Activated gamma-delta T cell treated with Interleukin-2 at 50 U/mL for 16 hours (primary cell): ENCODE results near the gene OCA2.
"Not testable (repeated sequence)": the region's sequence is repeated elsewhere in the genome, so short reads cannot be mapped to it uniquely, and the experiment has no call there.

Source experiments
- DNase-seq: peaks from one replicate; pipeline ENCODE4 v3.0.0-alpha.2; 2020

The OCA2 gene

DNA sequence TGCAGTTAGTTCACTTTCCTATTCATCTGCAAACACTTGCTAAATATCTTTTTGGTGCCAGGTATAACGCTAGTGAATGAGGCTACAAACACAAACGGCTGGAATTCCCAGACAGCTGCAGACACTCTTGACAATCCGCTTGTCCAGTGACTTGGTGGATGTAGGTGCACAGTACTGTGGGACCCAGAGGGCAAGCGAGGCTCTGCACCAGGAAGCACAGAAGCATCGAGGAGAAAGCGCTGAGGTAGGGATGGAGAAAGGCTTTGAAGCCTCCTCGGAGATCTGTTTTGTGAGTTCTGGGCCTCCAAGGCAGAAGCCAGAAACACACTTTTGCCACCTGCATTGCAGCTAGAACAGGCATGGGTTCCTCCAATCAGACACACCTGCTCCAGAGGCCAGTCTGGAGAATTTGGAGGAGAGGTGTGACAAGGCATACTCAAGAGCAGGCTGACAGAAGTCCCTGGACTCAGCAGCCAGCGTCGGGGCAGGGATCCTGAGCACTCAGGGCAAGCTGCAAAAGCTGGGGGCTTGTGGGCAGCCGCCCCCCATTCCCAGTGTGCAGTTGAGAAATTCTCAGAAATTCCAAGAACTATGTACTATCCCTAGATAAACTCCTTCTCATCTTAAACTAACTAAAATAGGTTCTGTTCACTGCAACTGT, 232.5 kb downstream of the OCA2 start:
- no peak for DNase-seq

DNA sequence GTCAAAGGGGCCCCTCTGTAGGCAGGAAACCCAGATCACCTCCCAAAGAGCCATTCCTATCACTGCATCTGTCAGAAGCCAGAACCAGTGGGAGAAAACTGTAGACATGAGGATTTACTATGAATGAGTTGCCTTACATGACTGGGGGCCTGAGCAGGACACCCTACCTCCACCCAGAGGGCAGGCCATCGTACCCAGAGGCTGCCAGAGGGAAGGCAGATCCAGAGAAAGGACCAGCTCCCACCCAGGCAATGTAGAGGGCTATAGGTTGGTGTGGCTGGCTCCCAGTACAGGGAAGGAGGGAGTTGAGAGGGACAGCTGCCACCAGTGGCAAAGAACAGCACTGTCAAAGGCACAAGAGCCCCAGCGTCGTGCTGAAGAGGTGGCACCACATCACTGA, 233.2 kb downstream of the OCA2 start:
- DNase-seq = no peak

DNA sequence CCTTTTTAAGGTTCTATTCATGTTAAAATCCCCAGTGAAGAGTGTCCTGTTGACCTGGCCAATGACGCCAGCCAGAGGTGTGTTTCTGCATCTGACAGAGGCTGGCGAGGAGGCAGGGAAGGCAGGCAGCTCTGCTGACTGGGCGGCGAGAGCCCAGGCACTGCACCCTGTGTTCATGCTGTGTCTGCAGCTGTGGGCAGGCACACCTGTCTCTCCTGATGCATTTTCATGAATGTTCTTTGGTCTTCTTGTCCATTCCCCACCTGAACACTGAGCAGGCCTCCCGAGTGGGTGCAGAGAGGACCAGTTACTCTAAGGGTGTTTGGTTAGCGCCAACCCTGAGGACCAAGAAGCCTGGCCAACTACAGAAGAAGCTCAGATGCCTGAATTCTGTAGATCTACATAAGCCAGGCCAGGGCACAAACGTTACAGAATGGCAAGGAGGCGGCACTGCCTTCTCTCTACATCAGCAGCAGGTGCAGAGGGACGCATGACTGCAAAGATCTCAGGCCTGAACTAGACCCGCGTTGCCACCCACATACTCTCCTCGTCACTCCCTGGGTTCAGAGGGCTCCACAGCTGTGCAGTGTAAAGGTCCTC, 233.7 kb downstream of the OCA2 start:
- DNase-seq = no peak

DNA sequence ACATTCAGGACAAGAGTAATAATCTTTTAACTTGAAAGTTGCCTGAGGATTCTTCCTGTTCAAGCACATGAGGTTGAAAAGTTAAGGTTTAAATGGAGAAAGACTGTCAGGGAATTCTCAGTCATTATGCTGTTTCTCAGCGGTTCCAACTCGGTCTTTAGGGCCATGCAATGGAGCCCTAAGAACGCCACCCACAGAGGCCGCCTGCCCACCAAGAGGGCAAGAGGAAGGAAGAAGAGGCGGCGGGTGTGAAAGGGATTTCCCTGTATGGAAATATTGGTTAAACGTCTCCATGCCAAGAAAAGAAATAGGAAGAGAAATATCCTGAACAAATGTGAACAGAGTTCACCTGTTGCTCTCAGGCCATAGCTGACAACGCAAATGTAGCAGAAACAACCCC, 234.4 kb downstream of the OCA2 start:
- DNase-seq = no peak

DNA sequence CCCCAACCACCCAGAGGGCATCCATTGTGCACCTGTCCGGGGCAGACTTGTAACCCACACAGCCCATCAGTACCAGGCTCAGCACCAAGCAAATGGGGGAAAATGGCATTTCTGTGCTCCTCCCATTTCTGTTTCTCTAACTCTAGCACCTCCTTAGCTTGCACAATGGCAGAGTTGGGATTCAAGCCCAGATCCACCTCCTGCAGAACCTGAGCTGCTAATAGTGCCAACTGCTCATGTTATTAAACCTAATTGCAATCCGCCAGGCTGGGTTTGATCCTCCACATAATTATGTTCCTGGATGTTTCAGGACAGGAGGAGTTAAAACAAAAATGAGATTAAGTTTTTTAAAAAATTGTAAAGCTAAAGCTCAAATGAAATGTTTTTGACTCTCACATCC, 235.0 kb downstream of the OCA2 start:
- DNase-seq = no peak

DNA sequence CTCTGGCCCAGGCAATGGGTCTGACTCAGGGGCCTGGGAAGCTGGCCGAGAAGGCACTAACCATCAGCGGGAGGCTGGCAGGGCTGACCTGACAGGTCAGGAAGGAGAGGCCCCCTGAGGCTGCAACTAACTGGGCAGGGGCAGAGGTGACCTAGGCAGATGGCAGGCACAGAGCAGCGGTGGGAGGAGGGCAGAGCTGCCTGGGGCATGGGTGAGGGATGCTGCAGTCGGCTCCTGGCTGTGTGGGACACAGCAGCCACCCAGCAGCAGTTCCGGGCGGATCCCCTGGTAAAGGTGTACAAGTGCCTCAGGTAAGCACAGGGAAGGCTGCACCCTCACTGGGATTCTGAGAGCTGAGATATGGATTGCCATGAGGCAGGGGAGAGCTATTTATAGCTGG, 236.1 kb downstream of the OCA2 start:
- DNase-seq = no peak

DNA sequence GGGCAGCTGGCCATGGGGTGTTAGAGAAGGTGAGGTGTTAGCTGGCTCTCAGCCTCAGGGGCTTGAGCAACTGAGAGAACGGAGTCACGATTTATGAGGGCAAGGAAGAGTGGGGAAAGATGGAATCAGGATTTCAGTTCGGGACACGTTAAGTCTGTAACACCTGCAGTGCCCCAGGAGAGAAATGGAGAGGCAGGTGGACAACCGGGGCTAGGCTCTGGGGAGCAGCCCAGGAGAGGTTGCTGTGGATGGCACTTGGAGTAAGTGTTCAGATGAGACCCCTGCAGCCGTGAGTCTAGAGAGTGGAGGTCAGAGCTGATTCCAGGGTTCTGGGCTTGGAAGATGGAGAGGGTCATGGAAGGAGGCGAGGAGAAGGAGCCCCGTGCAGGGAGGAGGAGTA, 237.9 kb downstream of the OCA2 start:
- DNase-seq = no peak

DNA sequence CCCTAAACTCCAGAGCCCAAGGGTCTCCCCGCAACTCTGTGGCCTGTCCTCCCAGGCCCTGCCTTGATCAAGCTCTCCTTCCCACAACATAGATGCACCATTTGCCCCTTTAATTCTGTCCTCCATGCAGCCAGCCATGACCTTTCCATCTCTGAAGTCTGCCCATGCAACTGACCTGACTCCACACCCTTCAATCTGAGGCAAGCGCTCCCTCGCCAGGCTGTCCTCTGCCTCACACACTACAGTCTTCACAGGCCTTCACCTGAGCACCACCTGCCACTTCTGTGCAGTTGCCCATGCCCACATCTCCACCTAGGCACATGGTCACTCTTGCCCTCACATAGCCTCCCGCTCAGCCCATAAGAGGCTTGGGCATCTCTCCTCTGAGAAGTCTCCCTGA, 244.0 kb downstream of the OCA2 start:
- DNase-seq = no peak

DNA sequence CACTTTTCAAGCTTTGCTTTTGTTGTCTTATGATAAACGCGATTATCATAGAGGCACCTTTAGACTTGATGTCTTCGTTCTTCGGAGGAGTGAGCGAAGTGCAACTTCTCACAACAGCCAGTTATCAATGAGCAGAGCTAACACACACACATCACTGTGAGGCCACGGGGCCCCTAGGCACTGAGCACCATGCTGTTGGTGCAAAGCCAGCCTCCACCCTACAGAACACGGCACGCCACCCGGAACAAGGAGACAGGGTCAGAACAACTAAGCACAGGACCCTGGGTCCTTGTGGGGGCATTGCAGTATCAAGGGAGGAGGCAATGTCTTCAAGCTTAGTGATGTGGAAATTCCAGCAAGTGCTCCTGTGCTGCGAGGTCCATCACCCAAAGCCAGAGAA, 244.5 kb downstream of the OCA2 start:
- no peak for DNase-seq

DNA sequence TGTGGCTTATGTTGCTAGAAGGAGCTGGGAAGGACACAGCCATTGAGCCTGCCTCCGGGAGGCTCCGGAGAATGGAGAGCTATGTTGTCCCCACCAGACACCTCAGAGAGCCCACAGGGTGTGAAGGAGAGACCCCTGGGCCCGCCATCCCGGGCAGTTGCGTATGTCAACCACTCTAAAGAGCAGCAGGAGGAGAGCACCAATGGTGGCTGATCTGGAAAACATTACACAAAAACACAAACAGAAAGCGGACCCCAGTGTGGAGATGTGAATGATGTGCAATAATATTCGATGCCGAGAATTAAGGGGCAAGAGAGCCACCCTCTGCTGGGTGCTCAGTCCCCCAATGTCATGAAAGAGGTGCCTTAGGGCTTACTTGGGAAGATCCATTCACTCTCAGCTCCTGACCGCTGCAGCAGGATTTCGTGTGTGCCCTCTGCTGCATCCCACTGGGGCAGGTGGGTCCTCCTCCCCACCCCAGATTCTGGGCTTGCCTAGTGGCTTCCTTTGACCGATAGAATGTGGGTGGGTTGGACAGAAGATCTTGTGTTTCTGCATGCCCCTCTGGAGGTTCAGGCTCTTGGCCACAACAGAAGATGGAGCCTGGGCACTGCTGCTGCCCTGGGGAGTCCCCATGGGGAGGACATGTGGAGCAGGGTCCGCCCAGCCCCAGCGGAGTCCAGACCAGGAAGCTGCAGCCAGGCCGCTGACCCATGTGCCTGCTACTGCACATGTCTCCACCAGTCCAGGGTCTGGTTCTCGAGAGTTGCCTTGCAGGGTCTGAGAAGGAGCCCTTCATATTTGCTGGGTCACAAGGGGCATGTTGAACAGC, 245.3 kb downstream of the OCA2 start:
- no peak for DNase-seq

DNA sequence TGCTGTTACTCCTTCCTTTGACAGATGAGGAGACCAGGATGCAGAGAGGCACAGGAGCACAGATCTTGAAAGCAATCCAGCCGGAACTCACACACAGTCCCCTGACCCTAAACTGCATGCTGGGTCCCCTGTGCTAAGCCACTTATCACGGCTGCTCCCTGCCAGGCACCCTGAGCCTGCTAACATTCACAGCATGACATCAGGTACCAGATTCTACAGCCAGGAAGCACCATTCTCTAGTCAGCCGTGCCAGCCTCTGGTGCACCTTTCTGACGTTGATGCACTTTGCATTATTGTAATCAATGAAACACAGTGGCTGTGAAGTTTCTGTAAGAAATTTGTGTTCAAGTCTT, 247.3 kb downstream of the OCA2 start:
- no peak for DNase-seq

DNA sequence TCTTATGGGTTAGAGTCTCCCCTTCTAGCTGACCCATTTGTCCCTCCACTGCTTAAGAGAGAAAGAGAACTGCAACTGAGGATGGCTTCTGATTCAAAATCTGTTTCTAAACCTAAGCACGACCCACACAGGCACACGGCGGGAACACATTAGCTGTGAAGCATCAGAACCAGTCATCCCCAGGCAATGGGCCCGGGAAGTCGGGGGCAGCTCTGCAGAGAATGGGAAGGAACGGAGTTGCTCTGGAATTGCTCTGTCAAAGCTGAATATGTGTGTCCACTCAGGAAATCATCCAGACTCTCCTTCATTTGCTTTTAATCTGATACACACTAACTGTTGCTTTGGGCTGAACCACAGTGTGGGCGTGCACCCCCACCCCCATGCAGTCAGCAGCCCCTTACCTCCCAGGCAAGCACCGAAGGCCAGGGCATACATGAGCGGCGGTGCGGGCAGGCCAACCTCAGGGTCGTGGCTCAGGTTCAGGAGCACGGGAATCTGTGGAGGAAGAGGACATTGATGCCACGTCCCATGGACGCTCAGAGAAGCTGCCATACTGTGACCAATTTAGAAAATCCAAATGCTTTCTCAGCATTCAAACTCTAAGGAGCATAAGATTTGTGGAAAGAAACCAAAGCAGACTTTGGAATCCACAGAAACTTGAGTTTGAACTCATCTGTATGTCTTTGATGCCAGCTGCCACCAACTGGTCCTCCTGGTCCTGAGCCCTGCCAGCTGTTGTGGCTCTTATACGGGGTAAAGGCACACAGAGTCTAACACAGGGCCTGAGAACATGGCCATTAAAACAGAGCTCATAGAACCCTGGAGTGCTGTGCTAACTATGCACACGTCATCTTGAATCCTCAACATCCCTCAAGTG, 247.9 kb downstream of the OCA2 start:
- no peak for DNase-seq

DNA sequence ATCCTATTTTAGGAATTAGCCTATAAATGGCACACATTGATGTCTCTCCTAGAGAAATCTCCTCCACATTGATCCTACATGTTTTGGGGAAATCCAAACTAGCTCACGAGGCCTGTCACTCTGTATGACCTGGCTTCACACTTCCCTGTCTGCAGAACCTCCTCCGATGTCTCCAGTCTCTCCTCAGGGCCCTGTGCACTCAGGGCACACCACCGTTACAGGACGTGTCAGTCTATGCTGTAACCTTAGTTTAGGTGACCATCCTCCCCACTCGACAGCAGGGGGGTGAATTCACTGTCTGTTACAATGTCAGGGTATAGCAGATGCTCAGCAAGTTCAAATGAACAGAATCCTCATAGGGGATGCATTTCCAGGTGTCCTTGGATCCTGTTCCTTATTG, 249.1 kb downstream of the OCA2 start:
- no peak for DNase-seq

DNA sequence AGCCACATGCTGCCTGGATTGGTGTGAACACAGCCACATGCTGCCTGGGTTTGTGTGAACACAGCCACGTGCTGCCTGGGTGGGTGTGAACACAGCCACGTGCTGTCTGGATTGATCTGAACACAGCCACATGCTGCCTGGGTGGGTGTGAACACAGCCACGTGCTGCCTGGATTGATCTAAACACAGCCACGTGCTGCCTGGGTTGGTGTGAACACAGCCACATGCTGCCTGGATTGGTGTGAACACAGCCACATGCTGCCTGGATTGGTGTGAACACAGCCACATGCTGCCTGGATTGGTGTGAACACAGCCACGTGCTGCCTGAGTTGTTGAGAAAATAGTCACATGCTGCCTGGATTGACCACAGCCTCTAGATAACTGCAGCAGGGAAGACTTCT, 250.2 kb downstream of the OCA2 start:
- not testable (repeated sequence) for DNase-seq

DNA sequence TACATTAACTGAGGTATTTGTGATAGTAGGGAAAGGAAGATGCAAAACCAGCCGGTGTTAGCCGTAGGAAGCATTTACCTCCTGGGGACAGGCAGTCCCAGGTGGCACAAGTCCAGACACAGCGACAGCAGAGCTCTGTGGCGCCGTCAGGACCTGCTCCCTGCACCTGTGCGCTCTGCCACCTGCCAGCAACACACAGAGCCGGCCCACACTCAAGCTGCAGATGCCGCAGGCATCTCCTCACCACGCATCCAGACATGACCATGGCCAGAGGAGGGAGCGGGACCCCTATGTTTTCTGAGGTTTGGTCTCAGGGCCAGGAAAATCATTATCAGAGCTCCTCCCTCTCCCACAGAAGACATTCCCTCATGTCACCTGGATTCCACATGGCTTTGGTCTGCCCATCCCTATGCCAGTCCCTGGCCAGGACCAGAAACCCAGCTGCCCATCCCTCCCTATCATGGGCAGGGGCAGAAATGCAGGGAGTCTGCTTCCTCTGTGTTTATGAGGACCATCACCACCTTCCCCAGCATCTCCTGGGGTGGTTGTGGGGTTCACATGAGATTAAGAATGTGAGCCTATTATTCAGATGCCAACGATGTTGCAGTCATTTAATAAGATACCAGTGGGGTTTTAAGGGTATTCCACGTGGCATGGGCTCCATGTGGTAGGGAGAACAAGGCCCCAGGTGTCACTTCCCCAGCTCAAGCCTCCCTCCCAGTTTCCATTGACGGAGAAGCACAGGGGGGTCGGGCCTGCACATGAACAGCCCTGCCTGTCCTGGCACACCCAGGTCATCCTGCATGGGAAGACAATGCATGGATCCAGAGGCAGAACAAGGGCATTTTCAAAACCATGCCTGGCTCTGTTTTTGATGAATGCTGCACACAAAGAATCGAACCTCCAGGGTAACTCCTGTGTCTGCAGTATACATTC, 251.1 kb downstream of the OCA2 start:
- no peak for DNase-seq

DNA sequence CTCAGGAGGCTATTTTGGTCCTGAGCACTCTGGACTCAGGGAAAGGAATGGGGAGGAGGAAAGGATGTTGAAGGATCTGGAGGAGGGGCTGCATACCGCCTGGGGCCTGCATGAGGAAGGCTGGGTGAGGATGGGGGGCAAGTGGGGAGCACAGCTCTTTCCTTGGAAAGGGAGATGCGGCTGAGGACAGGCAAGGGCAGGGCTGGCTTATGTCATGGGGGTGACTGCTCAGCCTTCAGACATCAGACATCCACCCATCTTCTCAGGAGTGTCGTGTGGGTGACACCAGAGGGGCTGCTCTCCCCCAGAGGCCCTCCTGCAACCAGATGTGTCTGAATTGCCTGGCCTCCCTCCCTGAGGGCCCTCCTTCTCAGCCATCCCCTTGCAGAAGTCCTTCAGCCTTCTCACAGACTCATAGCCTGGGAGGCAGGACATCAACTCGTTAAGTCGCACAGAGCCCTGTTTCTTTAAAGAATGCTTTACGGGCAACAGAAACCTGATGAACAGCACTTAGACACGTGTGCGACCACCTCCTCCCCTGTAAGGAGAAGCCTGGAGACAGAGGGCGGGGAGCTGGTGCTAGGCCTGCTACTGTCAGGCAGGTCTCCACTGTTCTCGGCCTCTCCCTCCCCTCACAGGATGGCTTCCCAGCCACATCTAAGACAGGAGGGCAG, 252.3 kb downstream of the OCA2 start:
- DNase-seq = no peak

DNA sequence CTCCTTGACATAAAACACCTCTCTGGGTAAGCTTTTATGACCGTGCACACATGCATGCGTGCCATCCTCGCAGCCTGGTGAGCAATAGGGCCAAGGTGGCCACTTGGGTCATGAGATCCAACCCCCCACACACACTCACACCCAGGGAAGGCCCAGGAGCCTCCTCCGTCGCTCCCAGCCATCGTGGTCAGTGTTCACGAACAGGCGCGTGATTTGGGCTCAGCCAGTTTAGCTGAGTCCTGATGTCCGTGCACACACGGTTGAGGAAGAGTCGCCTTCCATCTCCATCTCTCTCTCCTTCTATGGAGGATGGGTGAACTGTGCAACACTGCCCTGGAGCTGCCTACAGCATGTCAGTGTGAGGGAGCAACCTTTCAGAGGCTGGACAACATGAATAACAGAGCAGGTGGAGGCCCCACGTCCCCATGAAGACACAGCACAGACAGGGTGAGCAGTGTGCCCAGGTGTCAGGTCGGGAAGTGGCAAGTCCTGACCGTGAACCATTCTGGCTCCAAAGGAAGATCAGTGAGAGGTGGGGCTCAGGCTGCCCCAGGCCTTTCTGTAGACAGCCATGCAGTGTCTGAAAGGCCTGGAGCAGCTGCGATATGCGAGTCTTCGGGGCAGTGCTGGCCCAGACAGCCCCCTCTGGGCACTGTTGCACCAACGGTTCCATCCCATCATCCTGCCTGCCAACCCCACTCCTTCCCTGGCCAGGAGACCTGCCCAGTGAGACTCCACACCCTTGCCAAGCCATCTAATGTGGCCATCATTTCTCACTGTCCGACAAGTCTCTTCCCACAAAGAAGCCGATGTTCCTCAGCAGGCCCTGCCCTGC, 253.4 kb downstream of the OCA2 start:
- DNase-seq = no peak

DNA sequence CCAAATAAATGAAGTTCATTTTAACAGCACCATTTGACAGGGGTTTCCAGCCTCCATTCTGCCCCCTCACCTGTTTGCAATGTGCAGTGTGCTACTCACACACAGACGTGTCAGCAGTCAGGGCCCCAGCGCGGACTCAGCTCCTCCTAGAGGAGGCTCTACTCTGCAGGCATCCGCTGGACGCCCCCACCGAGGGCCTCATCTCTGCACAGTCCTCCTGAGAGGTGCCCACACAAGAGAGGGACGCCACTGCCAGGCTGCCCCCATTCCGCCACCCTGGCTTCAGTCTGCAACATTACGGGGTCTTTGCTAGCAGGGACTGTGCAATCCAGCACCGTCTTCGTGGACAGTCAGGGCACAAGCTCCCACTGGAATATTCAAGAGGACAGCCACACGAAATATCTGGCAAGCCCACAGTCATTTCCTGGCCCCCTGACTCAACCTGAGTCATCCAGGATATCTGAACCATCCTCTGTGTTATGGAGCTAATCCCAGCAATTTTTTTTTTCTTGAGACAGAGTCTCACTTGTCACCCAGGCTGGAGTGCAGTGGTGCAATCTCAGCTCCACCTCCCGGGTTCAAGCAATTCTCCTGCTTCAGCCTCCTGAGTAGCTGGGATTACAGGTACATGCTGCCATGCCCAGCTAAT, 255.0 kb downstream of the OCA2 start:
- no peak for DNase-seq

DNA sequence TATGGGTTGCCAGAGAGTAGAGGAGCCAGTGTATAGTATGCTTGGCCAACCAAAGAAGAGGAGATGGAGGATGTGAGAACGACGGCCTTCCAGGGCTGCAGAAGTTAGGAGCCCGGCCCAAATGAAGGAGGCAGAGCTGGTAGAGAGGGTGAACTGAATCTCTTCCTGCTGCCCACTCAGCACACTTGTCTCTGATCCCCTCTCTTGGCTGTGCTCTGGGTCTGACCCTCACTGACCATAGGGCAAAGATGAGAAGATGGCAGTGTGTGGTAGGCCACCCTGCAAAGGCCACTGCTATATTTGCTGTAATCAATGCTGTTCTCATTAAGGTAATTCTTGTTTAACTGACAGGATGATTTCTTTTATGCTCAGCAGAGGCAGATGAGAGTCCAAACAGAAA, 256.0 kb downstream of the OCA2 start:
- no peak for DNase-seq

DNA sequence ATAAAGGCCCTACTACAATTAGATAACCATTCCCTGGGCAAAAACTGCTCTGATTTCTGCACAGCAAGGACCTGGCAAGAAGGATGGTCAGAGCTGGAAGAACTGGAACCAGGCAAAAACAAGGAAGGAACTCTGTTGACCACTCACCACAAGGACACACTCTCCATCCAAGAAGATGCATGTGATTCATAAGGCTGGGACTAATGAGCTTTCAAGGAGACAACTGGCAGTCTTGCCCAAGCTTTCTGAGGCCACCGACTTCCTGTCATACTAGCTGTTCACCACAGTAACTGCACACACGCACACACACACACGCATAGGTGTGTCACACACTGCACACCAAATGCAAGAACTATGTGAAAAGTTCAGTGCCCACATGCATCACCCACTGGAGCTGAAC, 256.6 kb downstream of the OCA2 start:
- no peak for DNase-seq
